ENCODE measurements around the gene RAB8B. TPM values are rescaled to one million over a fixed set of nuclear protein-coding genes. Genes with fewer than 3 reads are reported as not detected.

RAB8B gene
- total RNA-seq (2022) = 15.8 and 16.0 TPM in 2 replicates
- Bru-seq, nascent RNA = percentile 66 among the genes with signal in this experiment
- percentile 67 among the genes with signal in this experiment for BruChase-seq, experiment 1, labeled RNA remaining after a 6-hour chase
- BruChase-seq, experiment 2, labeled RNA remaining after a 2-hour chase = percentile 63 among the genes with signal in this experiment
- long read RNA-seq, full-length matches to known transcripts = 7 of 10 reads
- long read RNA-seq, partial matches to known transcripts = 0 of 10 reads
- long read RNA-seq, other reads (novel, unspliced or antisense) = 3 of 10 reads

GRCh38 chr15:63188926-63189871 lies at the start of gene RAB8B:
TSS of gene RAB8B (plus strand) at chr15:63189606. CDS start at chr15:63189625, 19 bp downstream.
- BruUV-seq (replicated peaks) = no TSS peak
- Mint-ChIP-seq H3K9me3 (ENCODE audit: low read depth, unreplicated experiment) (no peaks in the 10 kb centered on the region), H3K36me3 (ENCODE audit: insufficient read depth, unreplicated experiment) (peaks cover 19% of the 10 kb centered on the region), H3K27ac (ENCODE audit: unreplicated experiment) (no peak within 1 kb of the TSS), H3K27me3 (ENCODE audit: unreplicated experiment) (peaks cover 7% of the 10 kb centered on the region), H3K4me1 (ENCODE audit: low read depth, unreplicated experiment) (peaks cover 28% of the 10 kb centered on the region), H3K4me3 (ENCODE audit: low read depth, unreplicated experiment) (peak within 1 kb of the TSS; percentile 67)
- CTCF ChIA-PET = interaction anchor here (0.6 to 0.7 kb wide), 3 partner anchors 109 to 635 kb away, joined by 3 to 4 read pairs (median 4); no protein-coding TSS in a partner anchor
- no peak for TF ChIP-seq CTCF (IDR thresholded peaks at IDR 0.05; ENCODE audit: unreplicated experiment)
- intact Hi-C loops (cut with micrococcal nuclease; ENCODE audit: unreplicated experiment) = no loop called here
- peak; percentile 99 for DNase-seq

- no peaks in the 10 kb centered on the region for H3K27me3 Mint-ChIP-seq (ENCODE audit: unreplicated experiment)
- BruUV-seq (replicated peaks) = no TSS peak
- no peaks in the 10 kb centered on the region for H3K4me1 Mint-ChIP-seq (ENCODE audit: low read depth, unreplicated experiment)
- CTCF ChIA-PET = no interaction called here
- H3K36me3 Mint-ChIP-seq (ENCODE audit: insufficient read depth, unreplicated experiment) = peaks cover 4% of the 10 kb centered on the region
- intact Hi-C loops (cut with micrococcal nuclease; ENCODE audit: unreplicated experiment) = no loop called here
- no peak for DNase-seq
- H3K27ac Mint-ChIP-seq (ENCODE audit: unreplicated experiment) = no peak overlapping the region
- H3K9me3 Mint-ChIP-seq (ENCODE audit: low read depth, unreplicated experiment) = no peaks in the 10 kb centered on the region
- TF ChIP-seq CTCF (IDR thresholded peaks at IDR 0.05; ENCODE audit: unreplicated experiment) = no peak
- no peak overlapping the region for H3K4me3 Mint-ChIP-seq (ENCODE audit: low read depth, unreplicated experiment)
Observed at GRCh38 chr15:63140936-63141335, 48.5 kb upstream of the RAB8B start.

GRCh38 chr15:63145426-63145825 lies 44.0 kb upstream of the RAB8B start:
- BruUV-seq (replicated peaks) = no TSS peak
- Mint-ChIP-seq H3K27me3 (ENCODE audit: unreplicated experiment) (no peaks in the 10 kb centered on the region), H3K4me3 (ENCODE audit: low read depth, unreplicated experiment) (no peak overlapping the region), H3K4me1 (ENCODE audit: low read depth, unreplicated experiment) (no peaks in the 10 kb centered on the region), H3K27ac (ENCODE audit: unreplicated experiment) (no peak overlapping the region), H3K9me3 (ENCODE audit: low read depth, unreplicated experiment) (no peaks in the 10 kb centered on the region), H3K36me3 (ENCODE audit: insufficient read depth, unreplicated experiment) (no peaks in the 10 kb centered on the region)
- DNase-seq = no peak
- CTCF ChIA-PET = no interaction called here
- no peak for TF ChIP-seq CTCF (IDR thresholded peaks at IDR 0.05; ENCODE audit: unreplicated experiment)
- intact Hi-C loops (cut with micrococcal nuclease; ENCODE audit: unreplicated experiment) = no loop called here

GRCh38 chr15:63146684-63147083 lies 42.7 kb upstream of the RAB8B start:
- no TSS peak for BruUV-seq (replicated peaks)
- DNase-seq = no peak
- no peak for TF ChIP-seq CTCF (IDR thresholded peaks at IDR 0.05; ENCODE audit: unreplicated experiment)
- Mint-ChIP-seq H3K4me1 (ENCODE audit: low read depth, unreplicated experiment) (no peaks in the 10 kb centered on the region), H3K27me3 (ENCODE audit: unreplicated experiment) (no peaks in the 10 kb centered on the region), H3K36me3 (ENCODE audit: insufficient read depth, unreplicated experiment) (no peaks in the 10 kb centered on the region), H3K4me3 (ENCODE audit: low read depth, unreplicated experiment) (no peak overlapping the region), H3K27ac (ENCODE audit: unreplicated experiment) (no peak overlapping the region), H3K9me3 (ENCODE audit: low read depth, unreplicated experiment) (no peaks in the 10 kb centered on the region)
- CTCF ChIA-PET = no interaction called here
- intact Hi-C loops (cut with micrococcal nuclease; ENCODE audit: unreplicated experiment) = no loop called here
